GM21576 (cell line): ENCODE data around the gene MCMBP.
A peak's percentile ranks its signal among the peaks of the same experiment; 100 is the strongest.
"Not testable (repeated sequence)": the region's sequence is repeated elsewhere in the genome, so short reads cannot be mapped to it uniquely, and the experiment has no call there.

Source experiments
- ATAC-seq: cut with Tn5 transposase; IDR thresholded peaks from one replicate; pipeline ENCODE4 v1.9.1; 2021; ENCODE audit warnings: mild to moderate bottlenecking, moderate library complexity; ENCODE audit not compliant: unreplicated experiment

Gene MCMBP

GRCh38 chr10:119872610-119872859 lies at the start of gene MCMBP:
MCMBP (minus strand) TSS chr10:119872843; CDS start chr10:119872584, 259 bp downstream.
- peak; percentile 21 for ATAC-seq

DNA sequence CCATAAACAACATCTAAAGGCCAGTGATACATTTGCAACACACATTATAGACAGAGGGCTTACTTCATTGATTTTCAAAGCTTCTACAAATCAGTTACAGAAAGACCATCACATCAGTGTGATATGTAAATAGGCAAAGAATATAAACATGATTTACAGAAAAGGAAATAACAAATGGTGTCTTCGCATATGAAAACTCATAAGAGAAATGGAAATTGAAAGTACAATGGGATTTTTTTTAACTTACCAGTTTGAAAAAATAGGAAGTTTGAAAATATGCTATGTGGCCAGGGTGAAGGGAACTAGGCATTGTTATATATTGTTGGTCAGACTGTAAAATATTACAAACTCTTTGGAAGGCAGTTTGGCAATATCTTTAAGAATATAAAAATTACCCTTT lies 47.2 kb upstream of the MCMBP start:
- ATAC-seq, result peak; percentile 60

- no peak for ATAC-seq
These were observed 46.6 kb upstream of the MCMBP start for GRCh38 chr10:119919271-119919670.

DNA sequence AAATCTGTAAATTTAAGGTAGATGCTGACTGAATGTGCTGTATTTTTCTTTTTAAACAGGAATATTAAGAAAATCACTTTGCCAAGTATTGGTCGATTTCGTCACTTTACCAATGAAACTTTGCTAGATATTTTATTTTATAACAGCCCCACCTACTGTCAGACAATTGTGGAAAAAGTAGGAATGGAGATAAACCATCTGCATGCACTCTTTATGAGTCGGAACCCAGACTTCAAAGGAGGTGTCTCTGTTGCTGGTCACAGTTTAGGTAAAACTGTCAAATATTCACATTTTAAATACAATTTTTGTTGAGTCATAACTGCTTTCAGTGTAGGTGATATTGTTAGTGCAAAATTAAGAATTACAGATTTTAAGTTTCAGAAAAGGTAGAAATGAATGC lies 45.1 kb upstream of the MCMBP start:
- no peak for ATAC-seq

DNA sequence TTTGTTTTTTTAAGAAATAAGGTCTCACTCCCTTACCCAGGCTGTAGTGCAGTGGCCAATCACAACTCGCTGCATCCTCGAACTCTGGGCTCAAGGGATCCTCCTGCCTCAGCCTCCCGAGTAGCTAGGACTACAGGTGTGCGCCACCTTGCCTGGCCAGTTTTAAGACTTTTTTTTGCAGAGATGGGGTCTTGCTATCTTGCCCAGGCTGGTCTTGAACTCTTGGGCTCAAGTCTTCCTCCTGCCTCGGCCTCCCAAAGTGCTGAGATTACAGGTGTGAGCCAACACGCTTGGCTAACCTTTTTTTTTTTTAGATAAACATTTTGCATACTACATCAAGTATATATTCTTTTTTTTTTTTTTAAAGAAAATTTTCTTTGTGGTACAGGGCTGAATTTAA lies 38.0 kb upstream of the MCMBP start:
- ATAC-seq, result no peak

GRCh38 chr10:119908166-119908565 lies 35.5 kb upstream of the MCMBP start:
- no peak for ATAC-seq

DNA sequence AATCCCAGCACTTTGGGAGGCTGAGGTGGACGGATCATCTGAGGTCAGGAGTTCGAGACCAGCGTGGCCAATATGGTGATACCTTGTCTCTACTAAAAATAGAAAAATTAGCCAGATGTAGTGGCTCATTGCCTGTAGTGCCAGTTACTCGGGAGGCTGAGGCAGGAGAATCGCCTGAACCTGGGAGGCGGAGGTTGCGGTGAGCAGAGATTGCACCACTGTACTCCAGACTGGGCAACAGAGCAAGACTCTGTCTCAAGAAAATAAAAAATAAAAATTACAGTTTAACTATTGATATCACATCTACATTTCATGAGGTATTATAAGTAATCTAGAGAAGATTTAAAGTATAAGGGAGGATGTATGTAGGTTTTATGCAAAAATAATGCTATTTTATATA lies 35.1 kb upstream of the MCMBP start:
- ATAC-seq, result not testable (repeated sequence)

DNA sequence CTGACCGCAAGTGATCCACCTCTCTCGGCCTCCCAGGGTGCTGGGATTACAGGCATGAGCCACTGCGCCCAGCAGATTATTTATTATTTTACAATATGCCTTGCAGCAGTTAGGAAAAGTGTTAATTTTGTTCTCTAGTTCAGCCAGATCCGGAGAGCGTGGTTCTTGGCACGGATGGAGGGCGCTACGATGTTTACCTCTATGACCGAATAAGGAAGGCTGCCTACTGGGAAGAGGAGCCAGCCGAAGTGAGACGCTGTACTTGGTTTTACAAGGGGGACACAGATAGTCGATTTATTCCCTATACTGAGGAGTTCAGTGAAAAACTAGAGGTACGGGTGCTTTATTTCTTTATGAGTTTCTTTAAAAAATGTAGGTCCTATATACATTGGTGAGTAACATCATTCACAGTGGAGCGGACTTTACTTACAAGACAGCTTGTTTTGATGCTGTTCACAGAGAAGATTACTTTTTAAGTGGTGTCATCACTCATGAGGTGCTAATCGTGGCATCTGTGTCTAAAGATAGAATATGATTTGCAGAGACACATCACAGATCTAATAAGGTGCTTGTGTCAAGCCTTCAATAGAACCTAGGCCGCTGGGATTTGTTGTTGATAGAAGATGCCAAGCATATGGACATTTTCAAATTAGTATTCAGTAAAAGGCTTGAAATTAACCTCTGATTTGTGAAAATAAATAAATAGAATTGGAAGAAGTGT lies 31.5 kb upstream of the MCMBP start:
- no peak for ATAC-seq

GRCh38 chr10:119898577-119898976 lies 25.9 kb upstream of the MCMBP start:
- ATAC-seq, result no peak

GRCh38 chr10:119896937-119897770 lies 24.5 kb upstream of the MCMBP start:
- ATAC-seq, result no peak

DNA sequence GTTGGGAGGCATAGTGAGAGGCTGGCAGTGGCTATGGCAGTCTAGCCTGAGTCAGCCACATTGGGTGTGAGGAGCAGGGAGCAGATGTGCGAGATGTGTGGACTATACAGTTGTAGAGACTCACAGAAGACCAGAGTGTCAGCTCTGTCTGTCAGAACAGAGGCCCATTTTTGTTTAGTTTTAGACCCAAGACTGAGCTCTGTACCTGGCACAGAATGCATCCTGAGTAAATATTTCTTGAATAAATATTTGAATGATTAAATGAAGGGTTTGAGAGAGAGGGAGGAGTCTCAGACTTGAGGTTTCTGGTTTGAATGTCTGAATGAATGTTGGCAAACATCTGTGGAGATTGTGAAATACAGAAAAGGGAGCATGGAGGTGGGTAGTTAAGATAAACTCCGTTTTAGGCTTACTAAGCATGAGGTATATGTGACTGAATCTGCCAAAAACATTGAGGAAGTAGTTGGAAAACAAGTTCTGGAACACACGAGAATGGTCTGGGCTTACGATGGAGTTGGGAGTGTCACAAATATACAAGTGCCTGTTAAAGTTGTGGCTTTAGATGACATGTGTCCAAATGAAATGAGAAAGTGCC lies 23.5 kb upstream of the MCMBP start:
- ATAC-seq, result no peak

- no peak for ATAC-seq
These were observed 21.3 kb upstream of the MCMBP start for GRCh38 chr10:119893845-119894427.

GRCh38 chr10:119893074-119893473 lies 20.4 kb upstream of the MCMBP start:
- no peak for ATAC-seq

DNA sequence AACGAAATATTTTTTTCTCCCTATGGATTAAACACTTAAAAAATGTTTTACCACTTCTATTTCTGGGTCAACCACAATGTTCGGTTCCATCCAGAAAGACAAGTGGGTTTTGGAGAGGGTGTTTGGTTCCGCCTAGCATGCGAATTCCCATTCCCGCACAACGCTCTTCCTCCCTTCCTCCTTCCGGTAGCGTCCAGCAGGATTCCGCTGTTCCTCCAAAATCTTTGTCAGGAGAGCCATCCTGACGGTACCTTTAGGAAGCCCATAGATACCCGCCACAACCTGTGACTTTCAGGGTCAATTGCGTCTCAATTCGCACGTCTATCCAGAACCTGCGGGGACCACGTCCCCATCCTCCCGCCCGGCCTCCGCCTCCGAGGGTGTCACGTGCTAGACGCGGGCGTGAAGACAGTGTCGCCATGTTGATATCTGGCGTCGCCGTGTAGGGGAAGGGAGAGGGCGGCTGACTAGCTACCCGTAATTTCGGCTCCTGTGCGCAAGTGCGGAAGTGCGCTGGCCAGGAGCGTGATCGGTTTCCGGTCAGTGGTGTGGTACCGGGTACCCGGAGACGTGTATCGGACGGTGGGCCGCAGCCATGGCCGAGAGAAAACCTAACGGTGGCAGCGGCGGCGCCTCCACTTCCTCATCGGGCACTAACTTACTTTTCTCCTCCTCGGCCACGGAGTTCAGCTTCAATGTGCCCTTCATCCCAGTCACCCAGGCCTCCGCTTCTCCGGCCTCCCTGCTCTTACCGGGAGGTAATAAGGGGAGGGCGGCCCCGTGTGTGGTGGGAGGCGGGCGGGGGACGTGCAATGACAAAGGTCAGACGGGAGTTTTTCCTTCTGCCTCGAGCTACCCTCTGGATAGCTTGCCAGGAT lies 19.8 kb upstream of the MCMBP start, which contains the start of gene SEC23IP:
Gene SEC23IP, plus strand, starts transcription at position 543 of the 878 bp plus-strand sequence. Its CDS starts 53 bp downstream, at position 596.
- ATAC-seq, result peak; percentile 99

GRCh38 chr10:119891849-119892187 lies 19.2 kb upstream of the MCMBP start:
- ATAC-seq, result not testable (repeated sequence)

GRCh38 chr10:119890307-119890706 lies 17.7 kb upstream of the MCMBP start:
- ATAC-seq, result not testable (repeated sequence)

- not testable (repeated sequence) for ATAC-seq
These were observed 16.6 kb upstream of the MCMBP start for GRCh38 chr10:119889201-119889600.

DNA sequence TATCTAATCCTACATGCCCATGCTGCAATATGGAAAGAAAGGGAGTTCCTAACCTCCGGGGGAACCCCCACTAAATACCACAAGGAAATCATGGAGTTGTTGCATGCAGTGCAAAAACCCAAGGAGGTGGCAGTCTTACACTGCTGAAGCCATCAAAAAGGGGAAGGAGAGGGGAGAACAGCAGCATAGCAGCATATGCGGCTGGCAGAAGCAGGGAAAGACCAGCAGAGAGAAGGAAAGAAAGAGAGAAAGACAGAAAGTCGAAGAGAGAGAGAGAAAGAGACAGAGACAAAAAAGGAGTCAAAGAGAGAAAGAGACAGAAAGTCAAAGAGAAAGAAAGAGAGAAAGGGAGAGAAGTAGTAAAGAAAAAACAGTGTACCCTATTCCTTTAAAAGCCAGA lies 16.1 kb upstream of the MCMBP start:
- ATAC-seq, result not testable (repeated sequence)

DNA sequence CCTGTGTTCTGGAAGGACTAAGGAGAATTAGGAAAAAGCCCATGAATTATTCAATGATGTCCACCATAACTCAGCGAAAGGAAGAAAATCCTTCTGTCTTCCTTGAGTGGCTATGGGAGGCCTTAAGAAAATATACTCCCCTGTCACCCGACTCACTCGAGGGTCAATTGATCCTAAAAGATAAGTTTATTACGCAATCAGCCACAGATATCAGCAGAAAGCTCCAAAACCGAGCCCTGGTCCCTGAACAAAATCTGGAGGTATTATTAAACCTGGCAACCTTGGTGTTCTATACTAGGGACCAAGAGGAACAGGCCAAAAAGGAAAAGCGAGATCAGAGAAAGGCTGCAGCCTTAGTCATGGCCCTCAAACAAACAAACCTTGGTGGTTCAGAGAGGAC lies 13.4 kb upstream of the MCMBP start:
- not testable (repeated sequence) for ATAC-seq

GRCh38 chr10:119883901-119884611 lies 11.4 kb upstream of the MCMBP start:
- not testable (repeated sequence) for ATAC-seq
